H9 (cell line): ENCODE measurements around the gene SECTM1. TPM values are rescaled to one million over a fixed set of nuclear protein-coding genes. Genes with fewer than 3 reads are reported as not detected.

Source experiments
- DNase-seq: peaks from one replicate; pipeline ENCODE4 v3.0.0-alpha.2; 2017
- H2AFZ ChIP-seq: one replicate; pipeline ENCODE4 v1.6.1; 2013; ENCODE audit warnings: mild to moderate bottlenecking, low read length, control low read depth, moderate library complexity
- H2AK5ac ChIP-seq: 2 replicates; pipeline ENCODE4 v1.6.1; 2013; ENCODE audit warnings: low read length, control low read depth, mixed read lengths; ENCODE audit not compliant: insufficient read length
- H2BK120ac ChIP-seq: one replicate; pipeline ENCODE4 v1.6.1; 2013; ENCODE audit warnings: low read depth, mild to moderate bottlenecking, low read length, control low read depth, inconsistent platforms; ENCODE audit not compliant: poor library complexity, severe bottlenecking
- H2BK12ac ChIP-seq: 2 replicates; pipeline ENCODE4 v1.6.1; 2013; ENCODE audit warnings: low read length, control low read depth, mixed read lengths, low read depth; ENCODE audit not compliant: insufficient read length
- H2BK15ac ChIP-seq: 2 replicates; pipeline ENCODE4 v1.6.1; 2013; ENCODE audit warnings: low read depth, low read length, control low read depth
- H2BK20ac ChIP-seq: one replicate; pipeline ENCODE4 v1.6.1; 2013; ENCODE audit warnings: low read depth, mild to moderate bottlenecking, low read length, control low read depth, inconsistent platforms; ENCODE audit not compliant: poor library complexity, severe bottlenecking
- H2BK5ac ChIP-seq: 2 replicates; pipeline ENCODE4 v1.6.1; 2013; ENCODE audit warnings: low read length, control low read depth, mixed read lengths; ENCODE audit not compliant: insufficient read length
- H3K14ac ChIP-seq: 2 replicates; pipeline ENCODE4 v1.6.1; 2013; ENCODE audit warnings: low read length, control low read depth; ENCODE audit not compliant: insufficient read depth
- H3K18ac ChIP-seq: 2 replicates; pipeline ENCODE4 v1.6.1; 2013; ENCODE audit warnings: low read depth, mild to moderate bottlenecking, mixed read lengths, low read length, control low read depth; ENCODE audit not compliant: insufficient read length
- H3K23ac ChIP-seq: 2 replicates; pipeline ENCODE4 v1.6.1; 2013; ENCODE audit warnings: low read length, control low read depth, mixed read lengths, low read depth; ENCODE audit not compliant: insufficient read length
- H3K23me2 ChIP-seq: 2 replicates; pipeline ENCODE4 v1.6.1; 2013; ENCODE audit warnings: low read depth, mild to moderate bottlenecking, mixed read lengths, low read length, control low read depth; ENCODE audit not compliant: insufficient read length, poor library complexity, severe bottlenecking
- H3K27ac ChIP-seq: 2 replicates; pipeline ENCODE4 v1.5.1; 2013; ENCODE audit warnings: low read length, control low read depth, mixed read lengths, low read depth; ENCODE audit not compliant: insufficient read length
- H3K27me3 ChIP-seq: 2 replicates; pipeline ENCODE4 v1.6.1; 2013; ENCODE audit warnings: low read length, control low read depth, inconsistent platforms; ENCODE audit not compliant: insufficient read depth
- H3K4ac ChIP-seq: 2 replicates; pipeline ENCODE4 v1.6.1; 2013; ENCODE audit warnings: low read depth, mild to moderate bottlenecking, control low read depth, inconsistent platforms, low read length, moderate library complexity
- H3K4me1 ChIP-seq: 2 replicates; pipeline ENCODE4 v1.6.1; 2013; ENCODE audit warnings: low read length, control low read depth, inconsistent platforms; ENCODE audit not compliant: insufficient read depth
- H3K4me2 ChIP-seq: 2 replicates; pipeline ENCODE4 v1.6.1; 2013; ENCODE audit warnings: low read length, control low read depth, mixed read lengths; ENCODE audit not compliant: insufficient read length, insufficient read depth
- H3K56ac ChIP-seq: 2 replicates; pipeline ENCODE4 v1.6.1; 2013; ENCODE audit warnings: low read depth, mild to moderate bottlenecking, mixed read lengths, low read length, control low read depth; ENCODE audit not compliant: insufficient read length
- H3K79me1 ChIP-seq: 2 replicates; pipeline ENCODE4 v1.6.1; 2013; ENCODE audit warnings: low read depth, mild to moderate bottlenecking, moderate library complexity, low read length, control low read depth, inconsistent platforms; ENCODE audit not compliant: insufficient read depth, poor library complexity, severe bottlenecking
- H3K79me2 ChIP-seq: 2 replicates; pipeline ENCODE4 v1.6.1; 2013; ENCODE audit warnings: low read length, control low read depth, inconsistent platforms; ENCODE audit not compliant: insufficient read depth
- H3K9ac ChIP-seq: 2 replicates; pipeline ENCODE4 v1.6.1; 2013; ENCODE audit warnings: low read length, control low read depth, mixed read lengths; ENCODE audit not compliant: insufficient read length; ENCODE audit errors: extremely low read depth
- H3K9me3 ChIP-seq: one replicate; pipeline ENCODE4 v1.6.1; 2013; ENCODE audit warnings: low read depth, low read length, inconsistent platforms; ENCODE audit not compliant: control insufficient read depth
- H3T11ph ChIP-seq: one replicate; pipeline ENCODE4 v1.6.1; 2013; ENCODE audit warnings: mild to moderate bottlenecking, low read length, control low read depth, inconsistent platforms
- H4K20me1 ChIP-seq: one replicate; pipeline ENCODE4 v1.6.1; 2013; ENCODE audit not compliant: control insufficient read depth, insufficient read length, insufficient read depth
- H4K5ac ChIP-seq: 2 replicates; pipeline ENCODE4 v1.6.1; 2013; ENCODE audit warnings: low read depth, mild to moderate bottlenecking, mixed read lengths, low read length, control low read depth; ENCODE audit not compliant: insufficient read length
- H4K8ac ChIP-seq: replicated peaks from 2 replicates; pipeline ENCODE4 v1.6.1; 2013; ENCODE audit warnings: low read length, control low read depth, mixed read lengths, low read depth; ENCODE audit not compliant: insufficient read length
- H4K91ac ChIP-seq: 2 replicates; pipeline ENCODE4 v1.6.1; 2013; ENCODE audit warnings: low read depth, mild to moderate bottlenecking, moderate library complexity, mixed read lengths, low read length, control low read depth; ENCODE audit not compliant: insufficient read length
- H3K27ac Mint-ChIP-seq, 3 experiments: 2 replicates in 2 of 3; 3 replicates in 1 of 3; pipeline ENCODE4 v1.8.0; 2020 to 2021; ENCODE audit warnings: mixed read lengths in 3 of 3, mild to moderate bottlenecking in 1 of 3, moderate library complexity in 1 of 3
- H3K27me3 Mint-ChIP-seq: 2 replicates; pipeline ENCODE4 v1.8.0; 2021; ENCODE audit warnings: low read depth, mild to moderate bottlenecking, moderate library complexity, mixed read lengths
- H3K36me3 Mint-ChIP-seq, 3 experiments: 2 replicates in 2 of 3; 3 replicates in 1 of 3; pipeline ENCODE4 v1.8.0; 2020 to 2021; ENCODE audit warnings: low read depth in 3 of 3, mixed read lengths in 3 of 3; ENCODE audit not compliant: insufficient read depth in 1 of 3
- H3K4me1 Mint-ChIP-seq, 2 experiments: 2 replicates each; pipeline ENCODE4 v1.8.0; 2020; ENCODE audit warnings: mixed read lengths in 2 of 2
- H3K4me3 Mint-ChIP-seq, 2 experiments: 2 replicates in 1 of 2; 3 replicates in 1 of 2; pipeline ENCODE4 v1.8.0; 2020 to 2021; ENCODE audit warnings: mild to moderate bottlenecking in 2 of 2, mixed read lengths in 2 of 2, moderate library complexity in 1 of 2
- H3K9me3 Mint-ChIP-seq, 2 experiments: 2 replicates in 1 of 2; 3 replicates in 1 of 2; pipeline ENCODE4 v1.8.0; 2020; ENCODE audit warnings: mild to moderate bottlenecking in 2 of 2, mixed read lengths in 2 of 2, moderate library complexity in 1 of 2
- WGBS: extraction: QIAGEN DNeasy Blood & Tissue Kit; methylation state at CpG from one replicate; pipeline ENCODE4 v1.1.7; 2013; ENCODE audit warnings: missing lambda C conversion rate, low lambda C conversion rate, mixed read lengths; ENCODE audit not compliant: insufficient read length; ENCODE audit errors: extremely low coverage; 5-methylcytosine and 5-hydroxymethylcytosine counted together
- total RNA-seq: library from RNA; stranded (reverse); gene quantifications from 2 replicates; pipeline ENCODE4 v1.2.1, GENCODE V29; 2021
- TF ChIP-seq, protein P1 (sequence below): fragments of 200-600 bp; sonication (generic); conservative IDR thresholded peaks from 3 replicates; pipeline ENCODE4 v1.8.0; 2021; ENCODE audit warnings: antibody characterized with exemption, mild to moderate bottlenecking

SECTM1 gene
- total RNA-seq, 1 experiment from 2014 or later = 0.28 TPM

DNA sequence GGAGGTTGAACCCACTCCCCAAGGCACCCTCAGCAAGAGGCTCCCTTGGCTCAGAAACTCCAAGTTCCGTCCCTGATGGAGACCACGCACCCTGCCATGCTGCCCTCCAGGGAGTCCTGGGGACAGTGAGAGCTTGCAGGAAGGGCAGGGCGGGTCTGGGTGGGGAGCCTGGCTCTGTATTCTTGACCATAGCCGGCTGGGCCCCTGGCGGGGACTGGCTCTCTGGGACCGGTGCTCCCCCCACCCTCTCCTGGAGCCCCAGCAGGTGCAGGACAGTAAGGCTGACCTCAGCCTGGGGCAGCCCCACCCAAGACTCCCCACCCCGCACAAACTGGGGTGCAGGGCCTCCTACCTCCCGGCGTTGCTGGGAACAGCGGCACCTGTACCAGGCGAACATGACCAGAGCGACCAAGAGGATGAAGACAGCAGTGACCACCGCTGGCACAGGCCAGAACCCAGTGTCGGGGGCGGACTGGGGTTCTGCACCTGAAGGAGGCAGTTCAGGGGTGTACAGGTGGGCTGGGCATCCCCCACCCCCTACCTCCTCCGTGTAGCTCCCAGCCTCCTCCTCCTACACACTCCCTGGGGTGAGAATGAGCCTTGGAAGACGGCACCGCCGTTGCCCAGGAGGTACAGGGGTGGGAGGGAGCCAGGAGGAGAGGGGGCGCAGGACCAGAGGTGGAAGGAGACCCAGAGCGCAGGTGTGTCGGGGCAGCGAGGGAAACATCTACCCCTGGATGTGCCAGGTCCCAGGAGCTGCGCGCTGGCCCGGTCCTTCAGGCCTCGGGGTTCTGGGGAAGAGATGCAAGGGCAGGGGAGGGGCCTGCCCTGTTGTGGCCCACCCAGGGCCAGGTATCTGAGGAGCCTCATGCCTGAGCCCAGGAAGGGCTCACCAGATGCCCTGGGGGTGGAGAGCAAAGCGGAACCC, 10.8 kb downstream of the SECTM1 start:
- Histone ChIP-seq H3K4me2 (no peak overlapping the region), H2AFZ (no peak overlapping the region), H2AK5ac (no peak overlapping the region), H4K91ac (no peak overlapping the region), H3K4me1 (peaks cover 5% of the 10 kb centered on the region; the same call in 1 of the 2 replicates), H3K23me2 (no peaks in the 10 kb centered on the region), H3K56ac (no peak overlapping the region), H3K27me3 (no peaks in the 10 kb centered on the region), H3K9me3 (no peaks in the 10 kb centered on the region), H4K5ac (no peak overlapping the region), H2BK15ac (no peak overlapping the region), H3K79me2 (no peaks in the 10 kb centered on the region), H2BK5ac (no peak overlapping the region), H3K79me1 (no peaks in the 10 kb centered on the region), H3T11ph (no peak overlapping the region), H2BK12ac (no peak overlapping the region), H4K8ac (no peak overlapping the region), H3K4ac (no peak overlapping the region), H3K23ac (no peak overlapping the region), H4K20me1 (peaks cover 6% of the 10 kb centered on the region), H3K9ac (no peak overlapping the region), H2BK120ac (no peak overlapping the region), H2BK20ac (no peak overlapping the region), H3K14ac (no peak overlapping the region), H3K27ac (no peak overlapping the region), H3K18ac (no peak overlapping the region)
- Mint-ChIP-seq H3K27ac (no peak overlapping the region), H3K36me3 (no peaks in the 10 kb centered on the region; a peak in 1 of 7 replicates), H3K4me1 (peaks cover 14 to 24% of the 10 kb centered on the region in 2 experiments), H3K9me3 (no peaks in the 10 kb centered on the region), H3K27me3 (peaks cover 19% of the 10 kb centered on the region), H3K4me3 (no peak overlapping the region)
- TF ChIP-seq, protein P1, sequence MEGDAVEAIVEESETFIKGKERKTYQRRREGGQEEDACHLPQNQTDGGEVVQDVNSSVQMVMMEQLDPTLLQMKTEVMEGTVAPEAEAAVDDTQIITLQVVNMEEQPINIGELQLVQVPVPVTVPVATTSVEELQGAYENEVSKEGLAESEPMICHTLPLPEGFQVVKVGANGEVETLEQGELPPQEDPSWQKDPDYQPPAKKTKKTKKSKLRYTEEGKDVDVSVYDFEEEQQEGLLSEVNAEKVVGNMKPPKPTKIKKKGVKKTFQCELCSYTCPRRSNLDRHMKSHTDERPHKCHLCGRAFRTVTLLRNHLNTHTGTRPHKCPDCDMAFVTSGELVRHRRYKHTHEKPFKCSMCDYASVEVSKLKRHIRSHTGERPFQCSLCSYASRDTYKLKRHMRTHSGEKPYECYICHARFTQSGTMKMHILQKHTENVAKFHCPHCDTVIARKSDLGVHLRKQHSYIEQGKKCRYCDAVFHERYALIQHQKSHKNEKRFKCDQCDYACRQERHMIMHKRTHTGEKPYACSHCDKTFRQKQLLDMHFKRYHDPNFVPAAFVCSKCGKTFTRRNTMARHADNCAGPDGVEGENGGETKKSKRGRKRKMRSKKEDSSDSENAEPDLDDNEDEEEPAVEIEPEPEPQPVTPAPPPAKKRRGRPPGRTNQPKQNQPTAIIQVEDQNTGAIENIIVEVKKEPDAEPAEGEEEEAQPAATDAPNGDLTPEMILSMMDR = no peak
- DNase-seq = no peak
- WGBS = no CpG with 5 or more reads among the region's 28 CpGs
